IPS-18c (cell line): ENCODE results near the gene CTAGE4.
"Not testable (repeated sequence)": the region's sequence is repeated elsewhere in the genome, so short reads cannot be mapped to it uniquely, and the experiment has no call there.

Source experiments
- H3K4me3 ChIP-seq: 2 replicates; pipeline ENCODE4 v1.7.0; 2013; ENCODE audit warnings: low read depth, mild to moderate bottlenecking, low read length, moderate library complexity; ENCODE audit not compliant: insufficient read depth
- H3K9me3 ChIP-seq: one replicate; pipeline ENCODE4 v1.6.1; 2013; ENCODE audit warnings: mild to moderate bottlenecking, low read length, moderate library complexity; ENCODE audit not compliant: control insufficient read depth, insufficient read depth

Gene CTAGE4

DNA sequence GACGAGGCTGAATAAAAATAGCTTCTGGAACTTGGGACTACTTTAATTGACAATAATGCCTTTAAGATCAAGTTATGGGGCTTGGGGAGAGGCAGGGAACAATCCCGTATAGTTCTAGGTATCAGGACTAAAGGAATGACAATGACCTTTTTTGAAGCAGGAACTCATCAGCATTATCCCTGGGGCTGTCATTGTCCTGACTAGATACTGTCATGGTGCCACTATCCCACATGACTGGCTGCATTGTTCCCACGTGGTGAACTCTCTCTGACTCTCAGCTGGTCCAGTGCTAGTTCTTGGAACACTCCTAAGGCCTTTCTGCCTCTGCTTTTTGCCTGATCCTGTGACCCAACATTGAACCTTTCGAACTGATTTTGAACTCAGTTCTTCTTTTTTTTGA lies 15.7 kb downstream of the CTAGE4 start:
- H3K4me3 ChIP-seq, H3K9me3 ChIP-seq: not testable (repeated sequence)

DNA sequence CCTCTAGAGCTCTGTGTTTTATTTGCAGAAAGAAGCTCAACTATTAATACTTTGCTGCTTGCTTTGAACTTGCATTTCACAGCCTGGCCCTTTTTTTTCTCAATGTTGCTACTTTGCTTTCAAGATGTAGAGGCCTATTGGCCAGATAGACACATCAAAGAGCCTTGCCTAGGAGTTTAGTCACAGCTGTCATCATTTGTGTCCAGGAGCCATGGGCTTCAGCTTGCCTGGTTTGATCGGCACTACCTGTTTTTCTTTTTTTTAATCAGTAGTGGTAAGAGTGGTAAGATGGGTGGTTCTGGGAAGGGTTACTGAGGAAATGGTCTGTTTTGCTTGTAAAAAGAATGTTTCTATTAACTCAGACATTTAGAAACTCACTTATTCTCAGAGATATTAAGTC lies 18.7 kb downstream of the CTAGE4 start:
- H3K9me3 ChIP-seq, H3K4me3 ChIP-seq: not testable (repeated sequence)

DNA sequence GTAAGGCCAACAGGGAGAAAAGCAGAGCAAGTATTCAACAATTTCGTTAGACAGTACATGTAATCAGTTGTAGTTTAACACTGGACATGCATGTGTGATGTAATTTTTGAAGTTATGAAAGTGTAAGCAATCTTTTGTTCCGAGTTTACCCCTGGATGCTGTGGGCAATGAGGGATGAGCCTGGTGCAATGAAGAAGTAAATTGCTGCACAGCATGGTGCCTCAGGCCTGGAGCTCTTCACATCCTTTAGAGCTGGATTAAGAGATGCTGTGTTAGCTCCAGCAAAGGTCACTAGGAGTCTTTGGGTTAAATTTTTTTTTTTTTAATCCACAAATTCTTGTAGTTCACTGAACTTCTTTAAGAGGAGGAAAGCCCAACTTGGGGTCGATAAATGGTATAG lies 19.8 kb downstream of the CTAGE4 start:
- not testable (repeated sequence) for H3K4me3 ChIP-seq, H3K9me3 ChIP-seq

DNA sequence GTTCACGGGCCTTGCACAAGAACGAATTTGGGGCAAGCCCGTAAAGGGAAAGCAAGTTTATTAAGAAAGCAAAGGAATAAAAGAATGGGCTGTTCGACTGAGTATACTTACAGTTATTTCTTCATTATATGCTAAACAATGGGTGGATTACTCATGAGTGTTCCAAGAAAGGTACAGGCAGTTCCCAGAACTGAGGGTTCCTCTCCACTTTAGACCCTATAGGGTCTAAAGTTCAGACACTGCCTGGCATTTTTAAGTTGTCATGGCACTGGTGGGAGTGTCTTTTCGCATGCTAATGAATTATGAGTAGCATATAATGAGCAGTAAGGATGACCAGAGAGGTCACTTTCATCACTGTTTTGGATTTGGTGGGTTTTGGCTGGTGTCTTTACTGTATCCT lies 22.0 kb downstream of the CTAGE4 start:
- not testable (repeated sequence) for H3K9me3 ChIP-seq, H3K4me3 ChIP-seq

GRCh38 chr7:144217200-144217599 lies 33.9 kb downstream of the CTAGE4 start:
- H3K9me3 ChIP-seq, H3K4me3 ChIP-seq: not testable (repeated sequence)

DNA sequence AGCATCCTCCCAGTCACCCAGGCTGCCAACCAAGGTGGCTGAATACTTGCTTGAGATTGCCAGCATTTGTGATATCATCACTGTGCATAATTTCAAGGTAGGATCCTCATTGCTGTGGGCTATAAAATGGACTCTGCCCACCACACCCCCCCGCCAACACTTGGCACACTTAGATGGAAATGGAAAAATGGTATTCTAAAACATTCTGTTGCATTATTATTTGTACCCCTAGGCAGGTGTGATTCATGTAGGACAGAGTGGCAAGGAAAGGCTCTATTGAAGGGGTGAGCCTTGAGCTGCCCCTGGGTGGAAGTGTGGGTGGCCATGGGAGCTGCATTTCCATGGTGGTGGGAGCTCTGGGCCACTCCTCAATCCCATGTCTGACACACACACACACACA lies 35.3 kb downstream of the CTAGE4 start:
- H3K9me3 ChIP-seq, H3K4me3 ChIP-seq: not testable (repeated sequence)

DNA sequence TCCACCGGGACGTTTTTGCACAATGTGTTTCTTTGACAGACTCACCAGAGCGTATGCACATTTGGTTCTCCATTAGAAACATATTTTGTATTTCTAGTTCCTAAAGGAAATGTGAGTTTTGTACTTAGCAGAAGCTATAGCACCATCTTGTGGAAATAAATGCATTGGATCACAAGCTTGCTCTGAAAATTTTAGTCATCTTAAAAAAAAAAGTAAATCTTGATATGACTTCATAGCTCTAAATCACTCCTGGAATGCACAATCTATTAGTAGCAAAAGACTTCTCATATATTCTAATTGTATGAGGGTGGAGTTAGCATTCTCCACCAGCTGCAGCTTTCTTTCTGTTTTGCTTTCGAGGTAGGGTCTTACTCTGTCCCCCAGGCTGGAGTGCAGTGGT lies 35.9 kb downstream of the CTAGE4 start:
- not testable (repeated sequence) for H3K9me3 ChIP-seq, H3K4me3 ChIP-seq

- not testable (repeated sequence) for H3K4me3 ChIP-seq, H3K9me3 ChIP-seq
These were observed 37.3 kb downstream of the CTAGE4 start for GRCh38 chr7:144220531-144220930.

- not testable (repeated sequence) for H3K9me3 ChIP-seq, H3K4me3 ChIP-seq
These were observed 40.4 kb downstream of the CTAGE4 start for GRCh38 chr7:144223675-144224074.

GRCh38 chr7:144226866-144227265 lies 43.6 kb downstream of the CTAGE4 start:
- not testable (repeated sequence) for H3K9me3 ChIP-seq, H3K4me3 ChIP-seq

GRCh38 chr7:144228810-144229209 lies 45.5 kb downstream of the CTAGE4 start:
- H3K4me3 ChIP-seq, H3K9me3 ChIP-seq: not testable (repeated sequence)

DNA sequence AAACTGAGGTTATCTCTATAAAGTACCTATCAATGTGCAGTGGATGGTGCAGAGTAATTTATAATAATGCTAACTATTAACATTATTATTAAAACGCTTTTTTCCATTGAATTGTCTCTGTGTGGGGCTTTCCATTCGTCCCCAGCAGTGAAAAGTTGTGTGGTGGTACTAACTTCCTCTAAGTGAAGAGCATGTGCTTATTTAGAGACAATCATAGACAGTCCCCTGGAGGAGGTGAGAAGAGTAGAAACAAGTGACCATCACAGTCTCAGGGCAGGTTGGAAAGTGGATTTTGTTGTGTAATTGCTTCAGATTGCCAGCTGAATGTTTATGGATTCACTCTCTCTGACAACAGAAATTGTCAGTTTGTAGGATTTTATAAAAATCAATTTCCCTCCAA lies 47.8 kb downstream of the CTAGE4 start:
- H3K9me3 ChIP-seq, H3K4me3 ChIP-seq: not testable (repeated sequence)

DNA sequence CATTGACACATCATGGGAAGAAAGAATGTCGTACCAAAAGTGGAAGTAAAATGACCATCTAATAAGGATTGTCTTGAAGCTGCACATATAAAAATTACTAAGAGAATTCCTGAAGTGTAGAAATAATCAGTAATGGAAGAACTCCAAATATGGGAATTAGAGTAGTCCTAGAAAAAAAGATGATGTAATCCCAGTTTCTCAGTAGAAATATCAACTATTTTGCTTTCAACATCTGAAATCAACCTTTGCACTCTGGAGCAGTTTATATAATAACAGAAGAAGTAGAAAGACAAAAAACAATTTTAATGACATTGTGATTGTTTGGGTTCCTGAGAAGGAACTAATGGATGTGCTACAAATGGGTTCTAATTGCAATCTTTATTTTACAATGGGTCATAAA lies 49.8 kb downstream of the CTAGE4 start:
- H3K4me3 ChIP-seq, H3K9me3 ChIP-seq: not testable (repeated sequence)
